Type B pancreatic cell (in vitro differentiated cells): ENCODE data around the gene MICAL1. TPM values are rescaled to one million over a fixed set of nuclear protein-coding genes. Genes with fewer than 3 reads are reported as not detected.

Source experiments
- DNase-seq: peaks from one replicate; pipeline ENCODE4 v3.0.0; 2021; ENCODE audit warnings: mixed read lengths; ENCODE audit not compliant: unreplicated experiment; ENCODE audit errors: extremely low spot score
- H3K27ac Mint-ChIP-seq: 2 replicates; pipeline ENCODE4 v1.8.0; 2021; ENCODE audit warnings: mild to moderate bottlenecking, mixed read lengths
- H3K27me3 Mint-ChIP-seq: 2 replicates; pipeline ENCODE4 v1.8.0; 2021; ENCODE audit warnings: mixed read lengths
- H3K36me3 Mint-ChIP-seq: 2 replicates; pipeline ENCODE4 v1.8.0; 2021; ENCODE audit warnings: mixed read lengths
- H3K4me1 Mint-ChIP-seq: one replicate; pipeline ENCODE4 v1.8.0; 2021; ENCODE audit warnings: mixed read lengths; ENCODE audit not compliant: unreplicated experiment
- H3K4me3 Mint-ChIP-seq: 2 replicates; pipeline ENCODE4 v1.8.0; 2021; ENCODE audit warnings: mild to moderate bottlenecking, mixed read lengths
- H3K9me3 Mint-ChIP-seq: 2 replicates; pipeline ENCODE4 v1.8.0; 2021; ENCODE audit warnings: mixed read lengths
- CTCF ChIP-seq: fragments of 200-600 bp; sonication (generic); conservative IDR thresholded peaks from 2 replicates; pipeline ENCODE4 v1.5.0; 2021; ENCODE audit warnings: antibody characterized with exemption, mild to moderate bottlenecking
- total RNA-seq: library from RNA; stranded (reverse); gene quantifications from 2 replicates; pipeline ENCODE4 v1.2.1, GENCODE V29; 2021; ENCODE audit warnings: low replicate concordance

Gene MICAL1
- total RNA-seq, 1 donor from 2014 or later, result 49.7 TPM

- no peak overlapping the region for H3K4me3 Mint-ChIP-seq
Measured at GRCh38 chr6:109429496-109429895, 26.1 kb downstream of the MICAL1 start.

GRCh38 chr6:109428889-109429477 is 26.6 kb downstream of the MICAL1 start:
- Mint-ChIP-seq H3K36me3 (no peaks in the 10 kb centered on the region), H3K4me1 (no peaks in the 10 kb centered on the region), H3K27me3 (no peaks in the 10 kb centered on the region), H3K9me3 (no peaks in the 10 kb centered on the region), H3K27ac (no peak overlapping the region), H3K4me3 (no peak overlapping the region)
- DNase-seq, result no peak
- TF ChIP-seq CTCF, result no peak

More at GRCh38 chr6:109429496-109429895, 26.1 kb downstream of the MICAL1 start:
- no peaks in the 10 kb centered on the region for H3K9me3 Mint-ChIP-seq
- H3K36me3 Mint-ChIP-seq, result no peaks in the 10 kb centered on the region
- no peaks in the 10 kb centered on the region for H3K27me3 Mint-ChIP-seq
- TF ChIP-seq CTCF, result no peak
- no peaks in the 10 kb centered on the region for H3K4me1 Mint-ChIP-seq
- no peak for DNase-seq
- H3K27ac Mint-ChIP-seq, result no peak overlapping the region

- TF ChIP-seq CTCF, result no peak
- Mint-ChIP-seq H3K36me3 (no peaks in the 10 kb centered on the region), H3K4me3 (no peak overlapping the region), H3K4me1 (peaks cover 3% of the 10 kb centered on the region), H3K27me3 (no peaks in the 10 kb centered on the region), H3K9me3 (no peaks in the 10 kb centered on the region), H3K27ac (no peak overlapping the region)
- no peak for DNase-seq
Measured at GRCh38 chr6:109424946-109425345, 30.6 kb downstream of the MICAL1 start.

GRCh38 chr6:109421184-109421583 is 34.4 kb downstream of the MICAL1 start:
- no peaks in the 10 kb centered on the region for H3K27me3 Mint-ChIP-seq
- H3K4me3 Mint-ChIP-seq, result no peak overlapping the region
- DNase-seq, result no peak
- TF ChIP-seq CTCF, result no peak
- peaks cover 3% of the 10 kb centered on the region for H3K4me1 Mint-ChIP-seq
- H3K27ac Mint-ChIP-seq, result peak overlapping the region; percentile 55
- H3K9me3 Mint-ChIP-seq, result no peaks in the 10 kb centered on the region
- peaks cover 4% of the 10 kb centered on the region for H3K36me3 Mint-ChIP-seq

GRCh38 chr6:109420751-109421150 is 34.8 kb downstream of the MICAL1 start:
- DNase-seq, result no peak
- TF ChIP-seq CTCF, result no peak

More at GRCh38 chr6:109420751-109421150, 34.8 kb downstream of the MICAL1 start:
- peaks cover 4% of the 10 kb centered on the region for H3K36me3 Mint-ChIP-seq
- peak overlapping the region; percentile 55 for H3K27ac Mint-ChIP-seq
- no peak overlapping the region for H3K4me3 Mint-ChIP-seq
- no peaks in the 10 kb centered on the region for H3K9me3 Mint-ChIP-seq
- H3K4me1 Mint-ChIP-seq, result peaks cover 3% of the 10 kb centered on the region
- no peaks in the 10 kb centered on the region for H3K27me3 Mint-ChIP-seq
